ENCODE results near the gene ITGB2.
A peak's percentile ranks its signal among the peaks of the same experiment; 100 is the strongest.

The ITGB2 gene

GRCh38 chr21:44897326-44898010 lies 23.2 kb downstream of the ITGB2 start:
- no peak for DNase-seq (ENCODE audit: low read depth in 2 of 2)

- no peak for DNase-seq (ENCODE audit: low read depth in 2 of 2)
These were observed 24.0 kb downstream of the ITGB2 start for GRCh38 chr21:44896561-44897286.

DNA sequence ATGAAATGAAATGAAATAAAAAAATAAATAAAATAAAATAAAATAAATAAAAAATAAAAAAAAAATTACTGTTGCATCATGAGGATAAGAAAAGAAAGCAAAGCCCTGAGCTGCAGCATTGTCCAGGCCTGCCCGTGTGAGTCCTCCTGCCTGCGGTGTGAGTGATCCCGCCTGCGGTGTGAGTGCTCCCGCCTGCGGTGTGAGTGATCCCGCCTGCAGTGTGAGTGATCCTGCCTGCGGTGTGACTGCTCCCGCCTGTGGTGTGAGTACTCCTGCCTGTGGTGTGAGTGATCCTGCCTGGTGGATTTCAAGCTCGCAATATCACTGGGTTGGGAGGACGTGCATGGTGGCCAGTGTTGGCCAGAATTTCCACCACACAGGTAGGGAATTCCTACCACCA lies 24.8 kb downstream of the ITGB2 start:
- no peak for DNase-seq (ENCODE audit: low read depth in 2 of 2)

DNA sequence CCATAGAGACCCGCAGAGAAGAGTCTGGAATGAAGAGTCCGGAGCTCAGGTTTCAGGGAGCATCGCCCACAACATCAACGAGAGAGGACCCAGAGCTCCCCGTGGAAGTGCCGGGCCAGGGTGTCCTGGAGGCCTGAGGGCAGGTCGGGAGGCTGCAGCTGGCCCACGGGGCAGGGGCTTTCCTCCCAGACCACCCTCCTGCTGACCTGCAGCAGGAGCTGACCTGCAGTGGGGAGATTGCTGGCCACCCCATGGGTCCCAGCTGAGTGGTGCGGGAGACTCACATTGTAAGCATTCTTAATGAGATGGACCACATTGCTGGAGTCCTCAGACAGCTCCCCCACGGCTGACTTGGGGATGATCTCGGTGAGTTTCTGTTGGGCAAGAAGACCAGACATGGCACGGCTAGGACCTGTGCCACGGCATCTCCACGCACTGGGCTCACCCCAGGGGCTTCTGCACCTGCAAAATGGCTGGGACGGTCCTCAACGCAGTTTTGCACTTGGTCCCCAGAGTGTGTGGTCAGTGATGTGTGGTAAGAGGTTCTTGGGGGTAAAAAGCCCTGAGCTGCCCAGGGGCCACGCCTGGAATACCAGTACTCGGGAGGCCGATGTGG lies 25.9 kb downstream of the ITGB2 start:
- no peak for DNase-seq (ENCODE audit: low read depth in 2 of 2)

DNA sequence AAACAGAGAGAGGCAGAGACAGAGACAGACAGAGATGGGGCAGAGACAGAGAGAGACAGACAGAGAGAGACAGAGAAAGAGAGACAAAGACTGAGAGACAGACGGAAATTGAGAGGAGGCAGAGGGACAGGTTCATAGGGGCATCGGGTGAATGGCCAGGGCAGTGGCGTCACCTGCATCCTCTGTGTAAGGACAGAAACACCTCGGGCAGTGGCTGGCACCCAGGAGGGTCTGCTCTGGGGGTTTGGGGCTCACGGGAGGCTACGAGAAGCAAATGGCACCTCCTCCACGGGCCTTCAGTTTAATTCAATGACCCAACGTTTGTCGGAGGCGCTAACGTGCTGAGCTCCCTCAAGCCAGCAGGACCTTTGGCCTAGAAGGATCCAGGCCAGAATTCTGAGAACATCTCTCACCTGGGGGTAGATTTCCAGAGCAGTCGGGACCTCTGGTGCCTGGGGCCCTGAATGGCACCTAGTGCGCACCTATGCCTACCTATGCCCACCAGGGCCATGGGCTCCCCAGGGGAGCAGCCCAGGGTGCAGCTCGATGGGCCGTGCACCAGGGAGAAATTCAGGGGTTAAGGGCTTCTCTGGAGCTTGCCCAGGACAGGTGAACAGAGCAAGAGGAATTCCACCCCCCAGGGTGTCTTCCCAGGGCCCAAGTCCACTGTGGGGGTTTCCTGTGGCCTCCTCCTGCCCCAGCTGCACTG lies 26.6 kb downstream of the ITGB2 start:
- no peak for DNase-seq (ENCODE audit: low read depth in 2 of 2)

DNA sequence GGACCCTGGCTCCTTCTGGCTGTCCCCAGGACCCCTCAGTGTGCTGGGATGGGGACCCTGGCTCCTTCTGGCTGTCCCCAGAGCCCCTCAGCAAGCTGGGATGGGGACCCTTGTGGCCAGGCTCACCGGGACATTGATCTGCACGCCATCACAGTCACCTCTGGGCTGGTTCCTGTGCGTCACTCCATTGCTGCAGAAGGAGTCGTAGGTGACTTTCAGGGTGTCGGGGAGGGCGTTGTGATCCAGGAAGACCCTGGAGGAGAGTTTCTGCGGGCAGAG lies 27.5 kb downstream of the ITGB2 start:
- DNase-seq (ENCODE audit: low read depth in 2 of 2): no peak

DNA sequence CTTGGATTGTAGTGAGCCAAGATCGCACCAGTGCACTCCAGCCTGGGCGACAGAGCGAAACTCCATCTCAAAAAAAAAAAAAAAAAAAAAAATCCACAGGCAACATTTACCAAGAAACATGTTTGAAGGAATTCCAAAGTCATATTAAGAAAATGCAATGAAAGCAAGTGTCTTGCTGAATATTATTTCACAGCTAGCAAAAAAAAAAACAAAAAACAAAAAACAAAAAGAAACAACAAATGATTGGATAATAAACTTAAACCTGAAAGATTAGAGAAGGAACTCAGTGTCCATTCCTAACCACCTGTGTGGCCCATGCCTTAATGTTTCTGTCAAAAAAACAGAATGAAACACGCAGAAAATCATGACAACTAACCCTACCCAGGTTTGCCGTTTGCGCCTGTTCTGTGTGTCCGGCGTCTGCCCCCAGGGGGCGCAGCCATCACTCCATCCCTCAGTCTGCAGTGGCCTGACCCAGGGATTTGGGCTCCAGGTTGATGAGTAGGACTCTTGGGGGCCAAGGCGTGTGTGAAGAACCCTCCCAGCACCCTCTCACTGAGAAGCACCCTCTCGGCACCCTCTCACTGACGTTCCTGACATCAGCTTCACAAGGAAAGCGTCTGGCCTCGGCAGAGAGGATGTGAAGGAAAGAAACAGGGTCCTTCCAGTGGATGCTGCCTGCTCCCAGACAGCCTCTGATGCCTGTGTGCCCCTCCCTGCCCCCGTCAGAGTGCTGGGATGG lies 28.0 kb downstream of the ITGB2 start:
- peak; percentile 66 to 78 for DNase-seq (ENCODE audit: low read depth in 2 of 2)

DNA sequence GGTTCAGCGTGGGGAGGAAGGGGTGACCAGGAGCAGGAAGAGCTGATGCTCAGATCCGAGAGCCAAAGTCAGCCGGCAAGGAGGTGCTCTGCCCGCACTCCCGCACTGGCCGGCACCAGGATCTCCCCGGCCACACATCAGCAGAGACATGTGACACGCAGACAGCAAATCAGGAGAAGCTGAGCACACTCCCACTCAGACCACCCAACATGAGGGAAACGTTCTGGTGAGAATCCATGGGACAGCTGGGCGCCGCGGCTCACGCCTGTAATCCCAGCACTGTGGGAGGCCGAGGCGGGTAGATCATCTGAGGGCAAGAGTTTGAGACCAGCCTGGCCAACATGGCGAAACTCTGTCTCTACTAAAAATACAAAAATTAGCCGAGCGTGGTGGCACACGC lies 28.6 kb downstream of the ITGB2 start:
- no peak for DNase-seq (ENCODE audit: low read depth in 2 of 2)

GRCh38 chr21:44891631-44892031 lies 29.1 kb downstream of the ITGB2 start:
- DNase-seq (ENCODE audit: low read depth in 2 of 2): no peak

- DNase-seq (ENCODE audit: low read depth in 2 of 2): no peak
These were observed 29.6 kb downstream of the ITGB2 start for GRCh38 chr21:44890961-44891541.

GRCh38 chr21:44890338-44890931 lies 30.3 kb downstream of the ITGB2 start:
- DNase-seq (ENCODE audit: low read depth in 2 of 2): no peak

- DNase-seq (ENCODE audit: low read depth in 2 of 2): no peak
These were observed 30.9 kb downstream of the ITGB2 start for GRCh38 chr21:44889625-44890337.

DNA sequence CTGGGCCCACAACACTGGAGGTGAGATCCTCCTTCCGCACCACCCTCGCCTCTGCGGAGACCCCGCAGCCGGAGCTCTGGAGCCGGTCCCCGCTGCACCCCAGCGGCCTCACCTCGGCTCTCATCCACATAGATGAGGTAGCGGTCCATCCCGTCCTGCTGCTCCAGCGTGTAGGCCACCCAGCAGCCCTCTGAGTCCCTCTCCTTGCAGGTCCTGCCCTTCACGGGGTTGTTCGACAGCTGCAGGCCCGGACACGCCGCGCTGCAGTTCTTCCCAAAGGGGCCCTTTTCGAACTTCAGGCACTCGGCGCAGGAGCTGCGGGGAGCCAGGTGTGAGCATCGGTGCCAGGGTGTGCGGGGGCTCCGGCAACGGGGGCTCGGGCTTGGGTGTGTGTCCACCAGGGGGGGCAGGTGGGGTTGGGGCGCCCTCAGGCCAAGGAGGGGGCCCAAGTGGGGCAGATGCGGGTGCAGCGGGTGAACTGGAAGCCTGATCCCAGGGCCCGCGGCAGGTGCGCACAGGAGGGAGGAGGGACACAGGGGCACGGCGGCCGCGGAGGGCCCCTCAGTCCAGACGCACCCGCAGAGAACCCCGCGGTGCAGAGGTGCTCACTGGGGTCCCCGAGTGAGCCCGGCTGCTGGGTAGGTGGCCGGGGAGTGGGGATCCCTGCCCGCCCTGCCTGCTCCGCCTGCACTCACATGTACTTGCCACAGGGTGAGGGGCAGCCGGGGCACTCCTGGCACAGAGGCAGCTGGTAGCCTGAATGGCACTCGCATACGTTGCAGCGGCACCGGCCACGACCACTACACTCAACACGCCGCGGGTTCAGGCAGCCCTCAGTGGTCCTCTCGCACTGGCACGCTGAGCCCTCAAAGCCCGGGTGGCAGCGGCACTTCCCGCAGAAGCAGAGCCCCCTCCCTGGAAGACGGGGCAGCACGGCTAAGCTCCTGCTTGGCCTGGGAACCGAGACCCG lies 31.8 kb downstream of the ITGB2 start:
- DNase-seq (ENCODE audit: low read depth in 2 of 2): no peak

GRCh38 chr21:44887807-44888580 lies 32.7 kb downstream of the ITGB2 start:
- DNase-seq (ENCODE audit: low read depth in 2 of 2): no peak

GRCh38 chr21:44887126-44887806 lies 33.4 kb downstream of the ITGB2 start:
- no peak for DNase-seq (ENCODE audit: low read depth in 2 of 2)

DNA sequence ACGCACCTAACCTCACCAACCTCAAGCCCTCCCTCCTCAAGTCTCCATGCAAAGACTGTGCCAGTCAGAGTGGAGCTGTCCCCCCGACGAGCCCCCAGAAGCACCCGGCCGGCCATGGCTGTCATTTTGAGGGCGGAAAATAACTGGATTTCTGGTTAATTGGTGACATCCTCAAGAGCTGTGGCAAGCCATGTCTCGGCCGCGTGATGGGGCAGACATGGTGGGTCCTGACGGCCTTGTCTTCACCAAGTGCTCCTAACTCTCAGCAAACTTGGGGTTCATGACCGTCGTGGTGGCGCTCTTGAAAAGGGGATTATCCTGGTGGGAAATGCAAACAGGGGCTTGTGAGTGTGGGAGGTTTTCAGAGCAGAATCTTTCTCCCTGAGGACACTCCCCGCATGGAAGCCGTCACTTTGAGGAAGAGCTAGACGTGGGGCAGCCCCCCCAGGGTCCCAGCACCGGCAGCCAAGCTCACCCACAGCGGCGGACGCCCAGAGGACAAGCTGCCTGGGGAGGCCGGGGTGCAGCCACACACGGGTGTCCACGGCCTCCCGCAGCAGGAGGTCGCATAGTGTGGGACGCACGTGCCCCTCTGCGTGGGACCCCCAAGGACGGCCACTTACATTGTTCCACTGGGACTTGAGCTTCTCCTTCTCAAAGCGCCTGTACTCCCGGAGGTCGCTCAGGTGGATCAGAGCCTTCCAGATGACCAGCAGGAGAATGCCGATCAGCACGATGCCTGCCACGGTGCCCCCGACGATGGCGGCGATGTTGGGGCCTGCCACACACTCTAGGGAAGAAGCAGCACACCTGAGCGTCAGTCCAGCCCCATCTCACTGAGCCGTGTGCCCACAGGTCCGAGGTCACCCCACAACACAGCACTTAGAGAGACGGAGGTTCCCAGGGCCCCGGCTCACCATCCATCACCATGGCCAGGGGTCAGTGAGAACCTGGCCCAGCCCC lies 34.3 kb downstream of the ITGB2 start:
- no peak for DNase-seq (ENCODE audit: low read depth in 2 of 2)

- DNase-seq (ENCODE audit: low read depth in 2 of 2): no peak
These were observed 35.1 kb downstream of the ITGB2 start for GRCh38 chr21:44885615-44886014.
